Astrocyte (in vitro differentiated cells and primary cell): ENCODE data around the gene C1orf210.
A peak's percentile ranks its signal among the peaks of the same experiment; 100 is the strongest.

ENCODE experiments used
- EZH2 ChIP-seq: IDR thresholded peaks from 2 replicates; pipeline ENCODE4 v1.6.1; 2012; ENCODE audit warnings: mild to moderate bottlenecking, low read length, inconsistent platforms; ENCODE audit not compliant: insufficient read depth
- TF ChIP-seq, protein P1 (sequence below): IDR thresholded peaks from 2 replicates; pipeline ENCODE4 v1.5.1; 2011; ENCODE audit warnings: low read depth, mild to moderate bottlenecking, inconsistent platforms, low read length, moderate library complexity; ENCODE audit not compliant: insufficient read depth

GRCh38 chr1:43316738-43317520 lies 31.5 kb upstream of the C1orf210 start:
- TF ChIP-seq, protein P1, sequence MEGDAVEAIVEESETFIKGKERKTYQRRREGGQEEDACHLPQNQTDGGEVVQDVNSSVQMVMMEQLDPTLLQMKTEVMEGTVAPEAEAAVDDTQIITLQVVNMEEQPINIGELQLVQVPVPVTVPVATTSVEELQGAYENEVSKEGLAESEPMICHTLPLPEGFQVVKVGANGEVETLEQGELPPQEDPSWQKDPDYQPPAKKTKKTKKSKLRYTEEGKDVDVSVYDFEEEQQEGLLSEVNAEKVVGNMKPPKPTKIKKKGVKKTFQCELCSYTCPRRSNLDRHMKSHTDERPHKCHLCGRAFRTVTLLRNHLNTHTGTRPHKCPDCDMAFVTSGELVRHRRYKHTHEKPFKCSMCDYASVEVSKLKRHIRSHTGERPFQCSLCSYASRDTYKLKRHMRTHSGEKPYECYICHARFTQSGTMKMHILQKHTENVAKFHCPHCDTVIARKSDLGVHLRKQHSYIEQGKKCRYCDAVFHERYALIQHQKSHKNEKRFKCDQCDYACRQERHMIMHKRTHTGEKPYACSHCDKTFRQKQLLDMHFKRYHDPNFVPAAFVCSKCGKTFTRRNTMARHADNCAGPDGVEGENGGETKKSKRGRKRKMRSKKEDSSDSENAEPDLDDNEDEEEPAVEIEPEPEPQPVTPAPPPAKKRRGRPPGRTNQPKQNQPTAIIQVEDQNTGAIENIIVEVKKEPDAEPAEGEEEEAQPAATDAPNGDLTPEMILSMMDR, result peak; percentile 4
- no peak for TF ChIP-seq EZH2
